NCI-H1436 treated with DMSO at 0.1 percent for 48 hours (cell line): ENCODE results near the gene TEX13D.
"Not testable (repeated sequence)": the region's sequence is repeated elsewhere in the genome, so short reads cannot be mapped to it uniquely, and the experiment has no call there.

ENCODE experiments used
- DNase-seq: peaks from one replicate; lab custom pipeline; 2025; lab: John Stamatoyannopoulos, UW

Gene TEX13D

DNA sequence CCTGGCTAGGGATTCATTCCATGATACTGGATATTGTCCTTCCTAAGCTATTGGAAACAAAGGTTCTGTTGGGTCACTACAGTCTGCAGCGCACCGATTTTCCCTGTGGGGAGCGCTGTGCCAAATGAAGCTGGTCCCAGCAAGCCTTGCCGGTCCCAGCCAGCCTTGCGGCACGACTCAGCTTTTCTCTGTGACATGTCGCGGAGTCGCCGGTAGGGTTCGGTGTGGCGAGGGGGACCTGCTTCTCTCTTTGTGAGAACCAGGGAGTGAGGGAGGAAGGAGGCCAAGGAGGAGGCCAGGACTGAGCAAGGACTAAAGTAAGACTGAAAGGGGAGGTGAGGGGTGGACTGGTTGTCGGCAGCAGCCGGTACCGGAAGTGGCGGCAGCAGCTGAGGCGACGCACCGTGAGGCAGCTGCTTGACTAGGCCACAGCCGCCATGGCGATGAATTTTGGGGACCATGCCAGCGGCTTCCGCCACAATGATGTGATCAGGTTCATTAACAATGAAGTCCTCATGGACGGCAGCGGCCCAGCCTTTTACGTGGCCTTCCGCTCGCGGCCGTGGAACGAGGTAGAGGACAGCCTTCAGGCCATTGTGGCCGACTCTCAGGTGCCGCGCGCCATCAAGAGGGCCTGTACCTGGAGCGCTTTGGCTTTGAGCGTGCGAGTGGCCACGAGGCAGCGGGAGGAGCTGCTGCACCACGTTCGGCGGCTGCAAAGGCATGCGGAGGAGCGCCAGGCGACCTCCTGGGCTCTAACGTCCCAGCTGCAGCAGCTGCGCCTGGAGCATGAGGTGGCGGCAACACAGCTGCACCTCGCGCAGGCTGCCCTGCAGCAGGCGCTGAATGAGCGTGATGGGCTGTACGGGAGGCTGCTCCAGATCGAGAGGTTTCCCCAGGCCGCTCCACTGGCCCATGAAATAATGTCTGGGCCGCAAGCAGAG lies at the start of gene TEX13D:
Gene TEX13D (plus strand): TSS at position 180 of the 944 bp plus-strand sequence. CDS start 258 bp downstream, at position 438.
- no peak for DNase-seq

DNA sequence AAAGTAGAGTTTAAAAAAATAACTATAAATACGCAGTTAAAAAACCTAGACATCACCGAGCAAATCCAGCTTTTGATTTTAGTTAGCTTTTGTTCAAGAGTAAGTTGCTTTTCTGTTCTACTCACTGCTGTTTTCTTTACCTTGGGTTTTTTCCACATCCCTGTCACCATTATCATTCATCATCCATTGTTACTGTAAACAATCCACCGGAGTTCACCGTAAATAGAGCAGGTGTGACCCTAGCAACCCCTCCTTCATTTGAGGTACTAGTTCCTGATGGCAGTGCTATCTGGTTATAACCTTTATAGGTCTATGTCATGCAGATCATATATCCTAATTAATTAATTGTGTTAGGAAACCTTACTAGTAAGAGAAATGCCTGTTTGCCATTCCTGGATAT lies 43.0 kb upstream of the TEX13D start:
- no peak for DNase-seq

DNA sequence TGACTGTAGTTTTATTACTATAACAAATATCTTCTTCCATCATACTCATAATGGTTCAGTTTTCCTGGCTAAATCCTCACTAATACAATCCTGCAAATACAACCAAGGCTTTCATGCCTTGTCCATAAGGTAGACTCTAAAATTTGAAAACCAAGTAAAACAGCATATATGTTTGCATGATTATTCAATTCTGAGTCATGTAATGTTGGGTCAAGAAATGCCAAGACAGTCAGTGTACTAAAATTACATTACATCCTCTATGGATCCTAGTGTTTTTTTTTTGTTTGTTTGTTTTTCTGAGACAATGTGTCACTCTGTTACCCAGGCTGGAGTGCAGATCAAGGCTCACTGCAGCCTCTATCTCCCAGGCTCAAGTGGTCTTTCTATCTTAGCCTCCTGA lies 38.6 kb upstream of the TEX13D start:
- no peak for DNase-seq

DNA sequence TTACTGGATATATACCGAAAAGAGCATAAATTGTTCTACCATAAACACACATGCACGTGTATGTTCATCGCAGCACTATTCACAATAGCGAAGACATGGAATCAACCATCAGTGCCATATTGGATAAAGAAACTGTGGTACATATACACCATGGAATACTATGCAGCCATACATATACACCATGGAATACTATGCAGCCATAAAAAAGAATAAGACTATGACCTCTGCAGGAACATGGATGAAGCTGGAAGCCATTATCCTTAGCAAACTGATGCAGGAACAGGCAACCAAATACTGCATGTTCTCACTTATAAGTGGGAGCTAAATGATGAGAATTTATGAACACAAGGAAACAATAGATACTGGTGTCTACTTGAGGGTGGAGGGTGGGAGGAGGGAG lies 33.1 kb upstream of the TEX13D start:
- DNase-seq = not testable (repeated sequence)

DNA sequence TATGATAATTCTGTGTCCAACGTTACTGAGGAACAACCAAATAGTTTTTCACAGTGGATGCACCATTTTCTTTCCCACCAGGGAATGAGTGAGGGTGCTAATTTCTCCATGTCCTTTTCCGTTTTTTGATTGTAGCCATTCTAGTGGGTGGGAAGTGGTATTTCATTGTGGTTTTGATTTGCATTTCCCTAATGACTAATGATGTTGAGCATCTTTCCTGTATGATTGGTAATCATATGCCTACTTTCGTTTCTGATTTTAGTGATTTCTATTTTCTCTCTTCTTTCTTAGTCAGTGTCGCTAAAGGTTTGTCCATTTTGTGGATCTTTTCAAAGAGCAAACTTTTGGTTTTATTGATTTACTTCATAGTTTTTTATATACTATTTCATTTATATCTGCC lies 32.1 kb upstream of the TEX13D start:
- no peak for DNase-seq

DNA sequence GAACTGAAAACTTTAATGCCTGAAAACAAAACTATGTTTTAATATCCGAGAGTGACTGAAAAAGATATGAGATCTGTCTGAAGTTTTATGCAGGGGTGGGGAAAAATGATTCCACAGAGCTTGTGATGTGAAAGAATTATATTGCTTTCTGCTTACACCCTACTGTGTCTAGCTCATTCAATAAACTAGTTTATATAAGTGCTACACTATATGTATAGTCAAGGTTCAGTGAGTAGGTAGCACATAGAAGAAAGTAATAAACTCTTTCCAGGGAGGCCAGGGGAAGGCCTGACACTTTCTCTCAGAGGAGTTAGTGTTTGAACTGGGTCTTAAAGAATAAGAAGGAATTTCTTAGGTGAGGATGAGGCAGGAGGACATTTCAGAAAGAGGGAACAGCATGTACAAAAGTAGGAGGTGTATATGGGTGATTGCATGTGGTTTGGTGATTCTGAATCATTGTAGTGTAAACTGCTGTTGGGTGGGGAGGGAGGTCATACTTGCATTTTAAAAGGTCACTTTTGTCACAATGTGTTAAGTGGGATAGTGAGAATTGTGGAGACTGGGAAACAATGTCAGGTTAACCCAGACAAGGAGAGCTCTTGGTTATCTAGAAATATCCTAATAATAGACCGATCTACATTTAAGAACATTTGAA lies 25.1 kb upstream of the TEX13D start:
- DNase-seq = no peak

DNA sequence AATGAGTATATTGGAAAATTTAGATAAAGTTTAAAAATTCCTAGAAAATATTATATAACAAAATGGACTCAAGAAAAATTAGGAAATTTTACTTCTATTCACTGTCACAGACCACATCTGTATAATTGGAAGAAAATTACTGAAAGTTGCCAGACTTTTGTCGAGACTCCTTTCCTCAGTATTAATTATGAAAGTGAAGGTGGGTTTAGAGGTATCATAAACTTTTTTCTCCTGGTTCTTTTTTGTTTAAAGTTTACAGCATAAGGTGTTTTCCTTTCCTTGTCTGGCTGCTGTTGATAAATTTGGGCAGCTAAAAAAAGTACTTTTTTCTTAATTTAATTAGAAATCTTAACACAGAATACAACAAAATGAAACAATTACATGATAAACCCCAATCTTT lies 6.7 kb upstream of the TEX13D start:
- no peak for DNase-seq

DNA sequence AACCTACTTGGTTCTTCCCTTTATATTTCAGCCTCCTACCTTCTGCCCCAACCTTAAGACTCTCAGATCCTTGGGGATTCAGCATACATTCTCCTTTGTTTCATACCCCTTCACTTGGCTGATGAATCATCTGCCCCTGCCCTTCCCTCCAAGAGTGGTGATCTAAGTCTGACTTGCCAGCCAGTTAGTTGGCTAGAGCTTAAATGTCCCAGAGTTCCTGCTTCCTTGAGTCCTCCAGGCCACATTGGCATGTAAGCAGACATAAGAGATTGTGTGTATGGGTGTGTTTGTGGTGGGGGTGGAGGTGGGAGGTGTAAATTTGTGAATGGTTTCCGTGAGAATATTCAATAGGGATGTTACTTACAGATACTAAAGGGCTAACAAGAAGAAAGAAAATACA lies 3.7 kb upstream of the TEX13D start:
- DNase-seq = no peak

DNA sequence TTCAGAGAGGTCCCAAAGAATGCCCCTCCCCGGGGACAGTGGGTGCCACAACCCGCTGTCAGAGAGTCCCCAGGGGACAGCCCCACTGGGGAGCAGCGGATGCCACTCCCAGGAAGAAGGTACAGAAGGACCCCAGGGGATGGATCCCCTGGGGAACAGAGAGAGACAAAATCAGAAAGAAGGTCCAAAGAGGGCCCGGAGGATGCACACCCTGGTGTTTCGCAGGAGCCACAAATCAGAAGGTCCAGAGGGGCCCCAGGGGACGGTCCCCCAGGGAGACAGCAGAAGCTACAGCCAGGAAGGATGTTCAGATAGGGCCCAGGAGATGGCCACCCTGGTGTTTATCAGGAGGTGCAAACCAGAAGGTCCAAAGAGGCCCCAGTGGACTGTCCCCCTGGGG lies 1.4 kb downstream of the TEX13D start:
- DNase-seq = no peak

DNA sequence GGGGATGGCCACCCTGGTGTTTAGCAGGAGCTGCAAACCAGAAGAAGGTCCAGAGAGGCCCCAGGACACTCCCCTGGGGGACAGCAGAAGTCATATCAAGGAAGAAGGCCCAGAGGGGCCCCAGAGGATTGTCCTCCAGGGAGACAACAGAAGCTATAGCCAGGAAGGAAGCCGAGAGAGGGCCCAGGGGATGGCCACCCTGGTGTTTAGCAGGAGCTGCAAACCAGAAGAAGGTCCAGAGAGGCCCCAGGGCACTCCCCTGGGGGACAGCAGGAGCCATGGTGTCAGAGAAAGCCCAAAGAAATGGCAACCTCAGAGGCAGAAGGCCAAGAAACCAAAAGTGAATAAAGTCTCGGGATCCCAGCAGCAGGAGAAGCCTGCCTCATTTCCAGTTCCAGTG lies 2.1 kb downstream of the TEX13D start:
- not testable (repeated sequence) for DNase-seq

DNA sequence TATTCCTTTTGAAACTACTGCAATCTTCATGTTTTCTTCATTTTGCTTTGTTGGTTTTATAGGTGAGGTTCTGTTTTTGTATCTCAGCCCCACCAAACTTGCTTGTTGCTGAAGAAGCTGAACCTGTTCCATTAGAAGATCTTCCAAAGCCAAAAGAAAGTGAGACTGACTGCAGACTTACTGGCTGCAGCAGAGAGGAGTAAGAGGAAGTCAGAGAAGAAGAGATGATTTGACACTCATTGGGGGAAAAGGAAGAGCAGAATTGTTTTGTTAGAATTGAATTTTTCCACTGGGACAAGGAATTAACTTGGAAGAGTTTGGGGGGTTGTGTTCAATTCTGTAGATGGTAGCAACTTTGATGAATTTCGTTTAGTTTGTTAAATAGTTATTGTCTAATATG lies 3.1 kb downstream of the TEX13D start:
- DNase-seq = no peak

DNA sequence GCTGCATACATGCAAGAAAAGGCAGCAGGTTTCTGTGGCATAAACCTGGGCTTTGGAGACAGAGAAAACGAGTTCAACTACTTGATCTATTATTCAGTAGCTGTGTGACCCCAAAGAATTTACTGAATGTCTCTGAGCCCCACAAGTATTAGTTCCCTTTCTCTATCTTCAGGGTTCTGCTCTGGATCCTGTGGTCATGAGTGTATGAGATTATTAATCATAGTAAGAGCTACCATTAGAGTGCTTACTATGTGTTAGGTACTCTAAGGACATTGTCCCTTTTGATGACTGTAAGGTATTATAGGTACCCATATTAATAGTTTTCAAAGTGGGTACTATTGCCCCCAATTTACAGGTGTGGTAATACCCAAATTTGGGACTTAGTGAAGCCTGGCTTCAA lies 5.5 kb downstream of the TEX13D start:
- no peak for DNase-seq

DNA sequence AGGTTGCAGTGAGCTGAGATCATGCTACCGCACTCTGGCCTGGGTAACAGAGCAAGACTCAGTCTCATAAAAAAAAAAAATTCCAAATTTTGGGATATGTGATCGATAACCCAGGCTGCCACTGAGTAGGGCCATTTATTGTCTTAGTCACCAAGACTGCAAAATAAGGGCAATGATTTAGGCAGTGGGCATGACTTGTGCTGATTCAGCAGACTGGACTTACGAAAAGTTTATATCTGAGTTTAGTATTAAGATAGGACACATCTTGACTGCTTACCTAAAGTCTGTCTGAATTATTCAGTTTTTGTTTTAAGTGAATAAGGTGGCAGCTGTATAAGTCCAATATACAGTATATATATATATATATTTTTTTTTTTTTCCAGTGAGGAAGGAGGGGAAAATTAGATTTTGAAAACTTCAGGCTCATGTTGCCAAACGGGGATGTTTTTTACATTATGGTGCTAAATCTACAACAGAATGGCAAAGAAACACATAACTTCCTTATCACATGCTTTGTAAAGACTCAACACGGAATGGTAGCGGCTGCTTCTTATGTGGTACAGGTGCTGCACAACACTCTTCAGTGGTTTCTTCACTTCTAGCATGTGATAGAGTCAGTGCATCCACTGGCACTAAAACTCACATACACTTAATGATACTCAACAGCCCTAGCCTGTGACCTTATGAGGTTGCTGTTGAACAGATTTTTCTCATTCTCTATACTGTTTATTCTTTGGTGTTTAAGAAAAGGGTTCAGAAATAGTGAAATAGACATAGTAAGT lies 6.5 kb downstream of the TEX13D start:
- DNase-seq = no peak

DNA sequence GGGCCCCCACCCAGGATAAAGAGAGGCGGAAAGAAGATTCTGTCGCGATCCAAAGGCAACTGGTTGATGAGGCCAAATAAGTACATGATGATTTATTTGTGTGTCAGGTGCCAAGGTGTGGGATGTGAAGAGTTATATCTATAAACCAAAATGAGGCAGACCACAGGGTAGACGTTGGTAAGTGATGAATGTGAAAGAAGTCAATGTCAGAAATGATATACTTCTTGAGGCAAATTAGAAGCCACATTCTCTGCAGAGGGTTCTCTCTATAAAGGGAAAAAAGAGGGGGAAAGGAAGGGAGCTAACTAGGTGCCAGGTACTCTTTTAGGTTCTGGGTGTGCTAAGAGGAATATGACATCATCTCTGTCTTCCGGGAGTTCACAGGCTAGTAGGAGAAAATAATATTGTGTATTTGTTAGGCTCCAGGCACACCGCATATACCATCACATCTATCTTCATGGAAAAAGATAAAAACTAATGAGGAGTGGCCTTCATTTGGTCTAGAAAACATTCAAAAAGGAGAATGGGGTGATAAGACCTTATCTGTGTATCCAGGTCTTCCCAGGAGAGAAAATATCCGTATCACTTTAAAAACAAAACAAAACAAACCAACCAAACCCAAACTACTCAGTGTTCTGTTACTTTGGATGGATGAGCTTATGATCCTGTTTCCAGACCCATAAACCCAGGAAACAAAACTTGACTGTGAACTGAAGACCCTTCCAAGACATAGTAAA lies 9.1 kb downstream of the TEX13D start:
- DNase-seq = no peak

DNA sequence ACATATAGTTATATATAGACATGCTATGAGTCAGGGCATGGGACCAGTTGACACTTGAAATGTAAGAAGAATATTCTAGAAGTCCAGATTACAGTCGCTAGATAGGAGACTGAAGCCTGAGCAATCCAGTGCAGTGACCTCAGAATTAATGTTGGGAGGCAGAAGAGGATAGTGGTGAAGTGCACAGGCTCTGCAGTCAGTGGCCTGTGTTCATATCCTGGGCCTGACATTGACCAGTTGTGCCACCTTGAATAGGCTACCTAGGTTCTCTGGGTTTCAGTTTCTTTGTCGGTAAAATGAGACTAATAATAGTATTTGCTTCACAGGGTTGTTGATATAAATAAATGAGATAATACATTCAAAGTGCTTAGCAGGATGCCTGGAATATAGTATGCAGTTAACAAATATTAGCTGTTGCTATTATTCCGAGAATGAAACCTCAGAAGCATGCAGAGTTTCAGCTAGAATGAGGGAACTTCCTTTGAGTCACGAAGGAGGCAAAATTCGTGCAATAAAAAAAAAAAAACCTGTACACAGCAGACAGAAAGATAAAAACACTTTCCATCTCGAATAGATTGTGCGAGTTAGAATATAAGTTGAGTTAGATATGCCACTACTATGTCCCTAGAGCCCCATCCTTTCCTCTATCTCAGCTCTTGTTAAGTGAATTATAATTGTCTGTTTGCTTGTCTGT lies 9.9 kb downstream of the TEX13D start:
- no peak for DNase-seq

DNA sequence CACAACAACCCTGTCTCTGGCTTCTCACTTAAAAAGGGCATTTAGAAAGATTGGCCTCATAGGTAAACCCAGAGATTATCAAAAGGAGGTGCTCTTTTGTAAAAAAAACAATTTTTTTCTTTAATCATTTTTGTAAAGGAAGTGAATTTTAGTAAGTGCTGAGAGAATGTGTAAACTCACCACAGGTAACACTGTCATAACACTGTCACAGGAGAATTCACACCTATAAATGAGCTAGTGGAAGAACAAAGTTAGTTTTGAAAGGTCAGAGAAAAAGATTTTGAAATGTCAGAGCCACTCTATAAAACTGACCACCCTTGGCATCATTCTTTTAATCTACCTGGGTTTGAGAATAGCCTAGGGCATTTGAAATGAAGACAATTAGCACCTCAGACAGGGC lies 10.6 kb downstream of the TEX13D start:
- DNase-seq = no peak

DNA sequence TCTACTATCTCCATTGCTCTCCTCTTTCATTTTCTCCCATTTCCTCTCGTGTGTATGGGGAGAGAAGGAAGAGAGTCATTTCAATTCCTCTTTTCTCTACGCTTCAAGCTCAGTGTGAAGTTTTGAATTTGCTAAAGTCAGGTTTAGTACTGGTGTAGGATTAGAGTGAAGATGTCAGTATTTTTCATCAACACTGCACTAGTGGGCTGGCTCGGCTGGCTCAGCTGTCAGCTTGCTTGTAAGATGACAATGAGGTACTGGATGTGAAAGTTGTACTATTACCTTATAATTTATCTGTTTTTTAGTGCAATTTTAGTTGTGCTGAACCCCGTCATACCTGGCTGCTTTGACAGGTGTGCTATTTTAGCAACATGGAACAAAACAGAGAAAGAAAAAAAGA lies 11.8 kb downstream of the TEX13D start:
- no peak for DNase-seq

DNA sequence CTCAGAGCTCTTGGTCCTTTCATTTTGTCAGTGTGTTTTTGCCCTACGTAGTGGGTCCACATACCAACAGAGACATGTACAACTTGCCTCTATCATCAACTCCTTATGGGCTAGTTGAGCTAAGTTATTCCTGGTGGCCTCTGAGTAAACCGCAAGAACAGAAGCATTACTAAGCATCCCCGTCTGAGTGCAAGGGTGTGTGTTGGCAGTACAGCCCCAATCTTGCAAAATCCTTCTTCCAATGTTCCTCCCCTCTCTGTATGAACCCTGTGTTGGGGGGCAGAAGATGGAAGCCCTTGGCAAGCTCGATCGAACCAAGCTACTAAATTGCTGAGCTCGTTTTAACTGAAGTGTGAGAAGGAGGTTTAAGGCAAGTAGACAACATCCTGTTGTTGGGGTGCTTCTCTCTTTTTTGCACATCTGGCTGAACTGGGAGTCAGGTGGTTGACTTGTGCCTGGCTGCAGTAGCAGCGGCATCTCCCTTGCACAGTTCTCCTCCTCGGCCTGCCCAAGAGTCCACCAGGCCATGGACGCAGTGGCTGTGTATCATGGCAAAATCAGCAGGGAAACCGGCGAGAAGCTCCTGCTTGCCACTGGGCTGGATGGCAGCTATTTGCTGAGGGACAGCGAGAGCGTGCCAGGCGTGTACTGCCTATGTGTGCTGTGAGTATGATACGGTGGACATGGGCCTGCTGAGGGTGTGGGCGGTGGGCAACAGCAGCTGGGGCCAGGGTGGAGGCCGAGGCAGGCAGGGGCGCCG lies 13.8 kb downstream of the TEX13D start, which contains the start of gene SH2D1A:
Gene SH2D1A (plus strand): TSS at position 447 of the 760 bp plus-strand sequence. CDS start 80 bp downstream, at position 527.
- no peak for DNase-seq

DNA sequence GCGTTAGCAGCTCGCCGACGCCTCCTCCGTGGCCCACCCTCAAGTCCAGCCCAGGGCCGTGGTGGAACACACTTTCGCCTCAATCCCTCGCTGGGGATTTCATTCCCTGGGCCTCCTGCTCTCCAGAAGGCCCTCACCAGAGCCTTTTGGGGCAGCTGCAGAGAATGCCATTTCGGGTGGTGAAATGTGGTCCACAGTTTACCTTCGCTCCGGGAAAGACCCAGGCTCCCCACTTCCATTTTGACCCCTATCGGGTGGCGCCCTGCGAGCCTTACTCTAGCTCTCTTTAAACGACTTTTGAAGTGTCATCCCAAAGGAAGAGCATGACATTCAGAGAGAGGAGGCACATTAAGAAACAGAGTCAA lies 14.4 kb downstream of the TEX13D start:
- DNase-seq = no peak

DNA sequence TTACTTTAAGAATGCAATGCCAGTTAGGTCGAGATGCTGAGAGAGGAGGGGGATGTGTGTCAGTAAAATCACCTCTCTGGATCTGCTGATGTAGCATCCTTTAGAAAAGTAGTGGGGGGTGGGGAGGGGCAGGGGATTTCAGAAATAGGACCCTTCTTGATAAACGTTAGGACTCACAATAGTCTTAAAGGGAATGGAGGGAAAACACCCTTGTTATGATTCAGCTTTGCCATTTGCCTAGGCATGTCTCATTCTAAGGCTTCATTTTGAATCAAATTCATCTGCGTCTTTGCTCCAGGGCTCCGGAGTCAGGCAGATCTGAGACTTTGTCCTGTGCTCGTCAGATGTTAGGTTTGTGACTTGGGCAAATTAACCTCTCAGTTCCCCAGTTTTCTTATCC lies 14.8 kb downstream of the TEX13D start:
- DNase-seq = no peak

DNA sequence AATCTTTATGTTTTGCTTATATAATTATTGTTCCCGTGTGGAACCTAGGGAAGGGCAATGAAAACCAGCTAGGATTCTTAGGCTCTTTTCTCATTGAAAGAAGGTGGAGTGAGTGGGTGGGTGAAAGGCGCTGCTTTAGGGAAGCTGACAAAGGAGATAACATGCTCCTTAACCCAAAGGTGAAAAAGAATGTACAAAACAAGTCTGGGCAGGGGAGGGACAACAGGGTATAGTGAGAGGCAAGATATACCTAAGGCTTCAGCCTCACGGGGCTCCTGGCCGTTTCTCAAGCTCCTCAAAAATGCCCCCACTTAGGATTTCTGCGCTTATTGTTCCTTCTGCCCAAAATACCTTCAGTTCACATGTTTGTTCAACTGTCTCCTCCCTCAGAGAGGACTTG lies 15.7 kb downstream of the TEX13D start:
- no peak for DNase-seq
